Thymus (tissue), 11 donors: Measurements from ENCODE around the gene STK4. TPM values are rescaled to one million over a fixed set of nuclear protein-coding genes. Genes with fewer than 3 reads are reported as not detected.

Source experiments
- DNase-seq, 9 donors: peaks; one replicate each; pipeline ENCODE4 v3.0.0-alpha.2; 2013; ENCODE audit warnings: low spot score in 9 of 9, low read depth in 6 of 9, missing footprints in 1 of 9
- H3K27ac ChIP-seq, 2 donors: one replicate each; pipeline ENCODE4 v1.5.1; 2013; ENCODE audit warnings: control low read depth in 1 of 2, low read depth in 1 of 2, low read length in 1 of 2, mild to moderate bottlenecking in 1 of 2, moderate library complexity in 1 of 2
- H3K27me3 ChIP-seq, 2 donors: one replicate each; pipeline ENCODE4 v1.5.1; 2013; ENCODE audit warnings: low read length in 1 of 2; ENCODE audit not compliant: control insufficient read depth in 2 of 2, insufficient read depth in 1 of 2
- H3K36me3 ChIP-seq, 2 donors: one replicate each; pipeline ENCODE4 v1.5.1; 2013; ENCODE audit warnings: low read length in 1 of 2, mild to moderate bottlenecking in 1 of 2, moderate library complexity in 1 of 2; ENCODE audit not compliant: control insufficient read depth in 2 of 2, insufficient read depth in 2 of 2
- H3K4me1 ChIP-seq, 2 donors: one replicate each; pipeline ENCODE4 v1.5.1; 2013; ENCODE audit warnings: low read length in 2 of 2; ENCODE audit not compliant: control insufficient read depth in 2 of 2, insufficient read depth in 2 of 2
- H3K4me3 ChIP-seq, 2 donors: one replicate each; pipeline ENCODE4 v1.5.1; 2013; ENCODE audit warnings: low read length in 2 of 2, control low read depth in 1 of 2, mild to moderate bottlenecking in 1 of 2
- H3K9me3 ChIP-seq, 2 donors: one replicate each; pipeline ENCODE4 v1.5.1; 2013; ENCODE audit warnings: low read length in 1 of 2, mild to moderate bottlenecking in 1 of 2; ENCODE audit not compliant: control insufficient read depth in 2 of 2, insufficient read depth in 1 of 2
- WGBS: extraction: QIAGEN DNeasy Blood & Tissue Kit; methylation state at CpG from one replicate; pipeline ENCODE4 v1.1.7; 2013; 5-methylcytosine and 5-hydroxymethylcytosine counted together
- polyA plus RNA-seq: library from polyadenylated mRNA; stranded (reverse); fragments of 200-250 nt; gene quantifications from one replicate; pipeline ENCODE4 v1.2.3, GENCODE V29; 2013
- total RNA-seq: library from RNA; stranded (reverse); fragments of 120-200 nt; gene quantifications from one replicate; pipeline ENCODE4 v1.2.4, GENCODE V29; 2013
- donor health status: healthy.

Gene STK4
- total and polyA plus RNA-seq, 2 donors: 35.0 to 45.5 TPM

DNA sequence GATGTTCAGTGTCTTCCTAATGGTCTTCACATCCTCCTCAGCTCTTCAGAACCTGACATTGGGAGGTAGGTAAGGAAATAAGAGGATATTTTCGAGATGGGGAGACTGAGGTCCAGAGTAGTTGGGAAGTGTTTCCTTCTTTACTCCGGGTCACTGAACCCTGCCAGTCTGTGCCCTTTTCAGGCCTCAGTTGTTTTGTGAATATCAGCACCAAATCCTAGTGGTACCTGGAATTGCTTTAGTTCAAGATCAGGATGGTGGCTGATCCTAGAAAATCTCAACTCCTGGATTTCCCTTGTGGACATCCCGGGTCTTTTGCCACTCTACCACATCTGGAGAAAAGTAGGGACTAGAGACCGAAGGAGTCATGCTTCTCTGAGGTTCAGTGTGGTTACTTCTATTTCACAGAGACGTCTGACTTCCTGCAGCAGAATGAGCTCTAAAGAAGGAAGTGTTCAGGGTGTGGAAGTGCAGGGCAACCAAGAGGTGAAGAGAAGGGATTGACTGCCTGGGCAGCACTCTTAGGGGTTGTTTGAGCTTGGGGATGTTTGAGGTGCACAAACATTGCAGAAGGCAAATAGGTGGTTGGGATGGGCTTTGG lies 995 bp downstream of the STK4 start:
- DNase-seq: peak in 2 of 9 donors; percentile 58 to 75
- no peaks in the 10 kb centered on the region for H3K9me3 ChIP-seq
- 7% methylated on average over 5 of the region's 5 CpGs for WGBS
- peak overlapping the region; percentile 64 to 97 for H3K4me3 ChIP-seq
- no peaks in the 10 kb centered on the region for H3K27me3 ChIP-seq
- peak overlapping the region; percentile 79 to 90 for H3K27ac ChIP-seq
- H3K36me3 ChIP-seq: peaks cover 0 to 3% of the 10 kb centered on the region in 2 donors
- peaks cover 23 to 26% of the 10 kb centered on the region in 2 donors for H3K4me1 ChIP-seq

DNA sequence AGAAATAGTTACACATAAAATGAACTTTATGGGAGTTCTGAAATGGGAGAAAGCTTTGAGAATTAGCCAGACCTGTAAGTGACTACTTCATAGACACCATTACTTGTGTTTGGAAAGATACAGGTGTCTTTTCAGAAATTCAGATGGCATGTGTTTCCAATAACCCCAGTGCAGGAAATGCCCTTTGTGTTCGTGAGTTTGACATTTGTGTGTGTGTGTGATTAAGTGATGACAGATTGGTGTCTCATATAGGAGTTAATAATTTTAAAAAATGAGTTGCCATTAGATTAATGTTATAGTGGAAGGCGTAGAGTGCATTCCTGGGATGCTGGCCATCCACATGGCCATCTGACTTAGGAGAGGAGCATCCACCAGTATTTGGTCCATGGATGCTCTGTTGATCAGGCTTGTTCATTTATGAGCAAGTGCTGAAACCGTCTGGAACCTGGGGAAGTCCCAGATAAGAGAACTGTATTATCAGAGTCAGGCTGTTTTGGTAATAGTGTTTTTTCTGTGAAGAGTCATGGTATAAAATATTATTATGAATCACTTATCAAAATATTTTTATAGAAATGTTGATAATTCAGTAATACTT lies 3.1 kb downstream of the STK4 start:
- H3K27ac ChIP-seq: peak overlapping the region; percentile 60 to 71
- H3K27me3 ChIP-seq: no peaks in the 10 kb centered on the region
- peaks cover 23 to 26% of the 10 kb centered on the region in 2 donors for H3K4me1 ChIP-seq
- peak overlapping the region in 1 of 2 donors; percentile 29 for H3K4me3 ChIP-seq
- no peaks in the 10 kb centered on the region for H3K9me3 ChIP-seq
- DNase-seq: peak in 1 of 9 donors; percentile 31
- WGBS: 58% methylated on average over 3 of the region's 3 CpGs
- H3K36me3 ChIP-seq: peaks cover 6 to 19% of the 10 kb centered on the region in 2 donors

DNA sequence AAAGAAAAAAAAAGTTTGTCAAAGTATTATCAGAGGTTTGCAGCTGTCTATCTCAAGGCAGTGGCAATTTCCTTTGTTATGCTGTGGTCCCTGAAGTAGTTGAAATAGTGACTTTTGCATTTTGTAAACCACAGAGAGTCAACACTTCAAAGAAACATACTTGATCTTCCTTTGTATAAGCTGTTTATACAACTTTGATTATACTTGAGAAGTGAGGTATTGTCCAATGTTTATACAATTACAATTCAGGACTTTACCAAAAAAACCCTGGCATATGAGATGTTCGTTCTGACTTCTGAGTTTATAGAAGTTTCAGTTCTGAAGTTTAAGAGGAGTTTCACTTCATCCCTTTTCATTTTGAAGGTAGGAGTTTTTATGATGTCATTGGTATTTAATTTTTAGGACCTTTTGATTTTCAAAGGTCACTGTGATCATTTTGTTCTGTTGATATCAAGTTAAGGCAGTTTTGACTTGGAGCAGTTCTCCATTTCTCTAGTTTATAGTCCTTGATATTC lies 4.0 kb downstream of the STK4 start:
- peak in 2 of 9 donors; percentile 37 to 60 for DNase-seq
- 6% methylated on average over 1 of the region's 1 CpG for WGBS
- Histone ChIP-seq H3K4me1 (peaks cover 23 to 26% of the 10 kb centered on the region in 2 donors), H3K27ac (peak overlapping the region in 1 of 2 donors; percentile 71), H3K9me3 (no peaks in the 10 kb centered on the region), H3K27me3 (no peaks in the 10 kb centered on the region), H3K4me3 (peak overlapping the region in 1 of 2 donors; percentile 1), H3K36me3 (peaks cover 12 to 28% of the 10 kb centered on the region in 2 donors)

DNA sequence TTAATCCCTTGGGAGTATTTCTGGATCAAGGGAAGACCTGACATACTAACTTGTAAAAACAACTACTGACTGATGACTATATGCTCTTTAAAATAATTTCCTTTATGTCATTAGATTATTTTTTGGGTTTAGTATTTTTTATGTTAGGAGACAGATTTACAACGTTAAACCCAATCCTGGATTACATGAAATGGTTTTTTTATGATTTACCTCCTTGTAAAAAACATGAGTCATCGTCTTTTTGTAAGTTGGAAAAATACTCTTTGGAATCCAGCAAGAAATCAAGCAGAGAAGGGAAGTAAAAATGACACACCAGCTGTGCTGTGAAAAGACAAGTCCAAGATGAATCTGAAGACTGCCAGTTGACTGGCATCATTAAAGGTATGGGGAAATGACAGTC lies 6.7 kb downstream of the STK4 start:
- no peak for DNase-seq
- peaks cover 10 to 21% of the 10 kb centered on the region in 2 donors for H3K4me1 ChIP-seq
- H3K27me3 ChIP-seq: no peaks in the 10 kb centered on the region
- H3K36me3 ChIP-seq: peaks cover 17 to 42% of the 10 kb centered on the region in 2 donors
- H3K4me3 ChIP-seq: no peak overlapping the region
- H3K27ac ChIP-seq: no peak overlapping the region
- 85% methylated on average over 2 of the region's 2 CpGs for WGBS
- no peaks in the 10 kb centered on the region for H3K9me3 ChIP-seq

DNA sequence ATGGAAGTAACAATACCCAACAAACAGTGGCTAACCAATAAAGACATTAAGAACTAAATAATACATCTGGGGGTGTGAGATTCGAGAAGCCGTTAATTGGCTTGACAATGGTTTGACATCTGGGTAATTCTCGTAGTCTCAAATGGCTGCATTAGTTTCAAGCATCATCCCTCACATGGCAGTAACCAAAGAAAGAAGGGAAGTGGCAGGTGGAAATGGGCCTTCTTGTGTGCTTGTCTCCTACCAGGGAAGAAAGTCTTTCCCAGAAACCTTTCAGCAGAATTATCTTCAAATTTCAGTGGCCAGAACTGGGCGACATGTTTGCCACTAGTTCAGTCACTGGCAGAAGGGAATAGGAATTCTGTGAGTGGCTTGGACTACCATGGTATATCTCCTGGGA lies 10.4 kb downstream of the STK4 start:
- H3K36me3 ChIP-seq: peaks cover 21 to 61% of the 10 kb centered on the region in 2 donors
- 99% methylated on average over 4 of the region's 4 CpGs for WGBS
- no peak overlapping the region for H3K27ac ChIP-seq
- H3K9me3 ChIP-seq: no peaks in the 10 kb centered on the region
- peaks cover 12 to 18% of the 10 kb centered on the region in 2 donors for H3K4me1 ChIP-seq
- no peak for DNase-seq
- H3K4me3 ChIP-seq: no peak overlapping the region
- no peaks in the 10 kb centered on the region for H3K27me3 ChIP-seq

DNA sequence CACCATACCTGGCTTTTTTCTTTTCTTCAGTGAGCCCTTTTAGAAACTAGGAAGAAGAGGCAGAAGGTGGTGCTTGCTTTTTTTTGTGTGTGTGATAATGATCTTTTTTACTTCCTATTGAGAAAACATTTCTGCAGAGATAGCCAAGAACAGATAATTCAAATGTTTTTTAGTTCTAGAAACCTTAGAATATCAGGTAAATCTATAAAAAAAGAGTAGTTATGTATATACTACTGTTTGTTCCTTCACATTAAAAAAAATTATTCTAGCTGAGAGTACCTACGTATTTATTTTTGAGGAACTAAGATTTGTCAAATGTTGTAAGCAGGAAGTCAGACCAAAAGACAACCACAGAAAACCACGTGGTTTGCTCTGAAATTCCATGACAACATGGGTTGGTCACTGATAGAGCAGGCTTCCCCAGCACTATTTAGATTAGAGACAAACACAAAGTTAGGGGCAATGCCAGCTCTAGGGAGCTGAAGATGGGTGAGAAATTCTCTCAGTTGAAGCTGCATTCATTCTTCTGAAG lies 12.8 kb downstream of the STK4 start:
- peak; percentile 48 to 89 (median 72) for DNase-seq
- Histone ChIP-seq H3K4me1 (peaks cover 12 to 18% of the 10 kb centered on the region in 2 donors), H3K4me3 (peak overlapping the region in 1 of 2 donors; percentile 17), H3K36me3 (peaks cover 32 to 63% of the 10 kb centered on the region in 2 donors), H3K27me3 (no peaks in the 10 kb centered on the region), H3K9me3 (no peaks in the 10 kb centered on the region), H3K27ac (peak overlapping the region; percentile 93 to 97)
- WGBS: 7% methylated on average over 2 of the region's 2 CpGs

DNA sequence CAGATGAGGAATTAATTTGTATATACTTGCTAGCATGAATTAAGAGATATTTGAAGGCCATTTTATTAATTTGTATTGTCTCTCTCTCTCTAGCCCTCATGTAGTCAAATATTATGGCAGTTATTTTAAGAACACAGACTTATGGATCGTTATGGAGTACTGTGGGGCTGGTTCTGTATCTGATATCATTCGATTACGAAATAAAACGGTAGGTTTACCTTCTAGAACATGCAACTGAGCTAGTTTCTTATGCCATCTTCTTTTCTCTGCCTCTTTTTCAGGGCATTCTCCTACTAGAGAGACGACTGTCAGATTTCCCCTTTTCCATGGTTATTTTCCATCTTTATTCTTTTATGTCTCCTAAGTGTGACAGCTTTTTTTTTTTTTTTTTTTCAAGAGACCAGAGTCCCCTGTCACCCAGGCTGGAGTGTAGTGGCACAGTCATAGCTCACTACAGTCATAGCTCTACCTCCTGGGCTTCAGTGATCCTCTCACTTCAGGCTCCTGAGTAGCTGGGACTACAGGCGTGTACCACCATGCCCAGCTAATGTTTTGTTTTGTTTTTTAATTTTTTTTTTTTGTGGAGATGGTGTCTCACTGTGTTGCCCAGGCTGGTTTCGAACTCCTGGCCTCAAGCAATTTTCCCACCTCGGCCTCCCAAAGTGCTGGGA lies 15.6 kb downstream of the STK4 start:
- H3K4me1 ChIP-seq: peaks cover 12 to 16% of the 10 kb centered on the region in 2 donors
- H3K27me3 ChIP-seq: no peaks in the 10 kb centered on the region
- H3K9me3 ChIP-seq: no peaks in the 10 kb centered on the region
- no peak overlapping the region for H3K4me3 ChIP-seq
- DNase-seq: no peak
- 98% methylated on average over 8 of the region's 8 CpGs for WGBS
- H3K36me3 ChIP-seq: peaks cover 34 to 58% of the 10 kb centered on the region in 2 donors
- H3K27ac ChIP-seq: no peak overlapping the region

DNA sequence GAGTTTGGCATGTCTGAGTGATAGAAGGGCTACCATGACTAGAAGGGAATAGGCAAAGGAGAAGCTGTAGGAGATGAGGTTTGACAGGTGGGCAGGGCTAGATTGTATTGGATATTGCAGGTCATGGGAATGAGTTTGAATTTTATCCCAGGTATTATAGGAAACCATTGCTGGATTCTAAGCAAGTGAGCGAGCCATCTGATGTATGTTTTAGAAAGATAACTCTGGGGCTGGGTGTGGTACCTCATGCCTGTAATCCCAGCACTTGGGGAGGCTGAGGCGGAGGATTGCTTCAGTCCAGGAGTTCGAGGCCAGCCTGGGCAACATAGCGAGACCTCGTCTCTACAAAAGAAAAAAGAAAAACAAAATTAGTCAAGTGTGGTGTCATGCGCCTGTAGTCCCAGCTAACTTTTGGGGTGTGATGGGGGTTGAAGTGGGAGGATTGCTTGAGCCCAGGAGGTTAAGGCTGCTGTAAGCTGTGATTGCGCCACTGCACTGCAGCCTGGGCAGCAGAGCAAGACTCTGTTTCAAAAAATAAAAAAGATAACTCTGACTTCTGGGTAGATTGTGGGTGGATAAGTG lies 16.9 kb downstream of the STK4 start:
- WGBS: 96% methylated on average over 7 of the region's 7 CpGs
- Histone ChIP-seq H3K27me3 (no peaks in the 10 kb centered on the region), H3K27ac (no peak overlapping the region), H3K36me3 (peaks cover 34 to 66% of the 10 kb centered on the region in 2 donors), H3K4me3 (no peak overlapping the region), H3K4me1 (peaks cover 11 to 15% of the 10 kb centered on the region in 2 donors), H3K9me3 (no peaks in the 10 kb centered on the region)
- no peak for DNase-seq
